ENCODE results near the gene SENP5.
A peak's percentile ranks its signal among the peaks of the same experiment; 100 is the strongest.
"Not testable (repeated sequence)": the region's sequence is repeated elsewhere in the genome, so short reads cannot be mapped to it uniquely, and the experiment has no call there.

The SENP5 gene

DNA sequence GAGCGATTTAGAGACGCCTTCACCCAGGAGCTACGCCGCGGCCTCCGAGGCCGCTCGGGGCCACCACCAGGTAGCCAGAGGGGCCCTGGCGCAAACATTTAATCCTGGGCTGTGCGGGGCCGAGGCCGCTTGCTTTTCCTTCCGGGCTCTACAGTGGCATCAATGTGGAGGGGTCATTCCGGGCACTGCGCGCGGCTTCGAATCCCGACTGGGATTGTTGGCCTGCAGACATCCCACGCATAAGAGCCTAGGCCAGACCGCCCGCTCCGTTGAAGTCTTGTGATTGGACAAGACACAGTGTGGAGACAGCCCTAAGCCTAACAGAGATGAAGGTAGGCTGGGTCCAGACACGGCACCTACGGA, 75.2 kb downstream of the SENP5 start:
- no peak for DNase-seq

GRCh38 chr3:196944037-196944790, 76.5 kb downstream of the SENP5 start:
- DNase-seq: not testable (repeated sequence)

DNA sequence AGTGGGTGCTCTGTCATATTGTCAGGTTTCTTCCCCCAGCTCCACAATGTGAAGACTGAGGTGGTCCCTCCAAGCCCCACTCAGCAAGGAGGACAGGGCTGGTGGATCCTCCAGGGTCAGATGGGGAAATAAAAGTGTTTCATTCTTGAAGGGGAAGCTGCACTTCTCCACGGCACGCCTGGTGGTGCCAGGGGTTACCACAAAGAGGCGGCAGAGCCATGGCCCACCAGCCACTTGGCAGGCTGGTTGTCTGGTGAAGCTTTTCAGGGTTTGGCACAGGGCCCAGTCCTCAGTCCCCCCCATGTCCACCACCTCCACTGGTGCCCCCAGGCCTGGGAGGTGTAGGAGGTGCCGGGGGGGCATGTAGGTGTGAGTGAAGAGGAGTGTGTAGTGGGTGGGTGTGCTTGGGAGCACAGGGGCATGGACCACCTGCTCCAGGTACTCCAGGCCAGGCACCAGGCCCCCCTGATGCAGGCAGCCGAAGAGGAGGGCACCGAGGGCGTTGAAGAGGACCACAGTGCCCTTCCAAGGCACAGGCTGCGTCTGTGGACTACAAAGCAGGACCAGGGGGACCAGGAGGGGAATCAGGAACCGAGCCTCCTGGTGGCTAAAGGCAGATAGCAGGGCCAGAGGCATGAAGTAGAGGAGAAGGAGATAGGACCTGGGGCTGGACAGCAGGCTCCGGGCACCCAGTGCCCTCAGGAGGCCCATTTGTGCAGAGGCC, 79.6 kb downstream of the SENP5 start:
- DNase-seq: no peak

DNA sequence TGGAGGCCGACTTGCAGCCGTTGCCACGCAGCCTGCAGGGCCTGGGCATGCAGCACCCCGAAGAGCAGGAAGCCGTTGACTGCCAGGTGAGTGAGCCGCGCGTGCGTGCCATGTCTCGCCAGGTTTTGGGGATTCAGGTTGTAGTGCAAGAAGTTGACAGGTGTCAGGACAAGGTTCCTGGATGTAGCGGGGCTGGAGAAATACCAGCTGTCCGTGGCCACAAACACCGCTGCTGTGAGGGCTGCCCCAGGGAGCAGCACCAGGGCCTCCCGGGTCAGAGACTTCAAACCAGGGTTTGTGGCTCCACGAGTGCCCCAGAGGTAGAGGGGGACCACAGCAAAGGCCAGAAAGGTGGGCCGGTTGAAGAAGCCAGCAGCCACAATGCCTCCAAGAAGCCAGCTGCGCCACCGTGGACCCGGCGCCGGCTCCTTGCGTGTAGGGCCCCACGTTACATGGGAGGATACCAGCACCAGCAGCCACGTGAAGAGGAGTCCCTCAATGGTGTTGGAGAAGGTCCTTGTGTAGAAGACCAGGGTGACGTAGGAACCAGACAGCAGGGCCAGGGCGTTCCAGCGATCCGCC, 80.2 kb downstream of the SENP5 start:
- DNase-seq: no peak

- DNase-seq: no peak
These were observed 80.9 kb downstream of the SENP5 start for GRCh38 chr3:196948442-196949284.

DNA sequence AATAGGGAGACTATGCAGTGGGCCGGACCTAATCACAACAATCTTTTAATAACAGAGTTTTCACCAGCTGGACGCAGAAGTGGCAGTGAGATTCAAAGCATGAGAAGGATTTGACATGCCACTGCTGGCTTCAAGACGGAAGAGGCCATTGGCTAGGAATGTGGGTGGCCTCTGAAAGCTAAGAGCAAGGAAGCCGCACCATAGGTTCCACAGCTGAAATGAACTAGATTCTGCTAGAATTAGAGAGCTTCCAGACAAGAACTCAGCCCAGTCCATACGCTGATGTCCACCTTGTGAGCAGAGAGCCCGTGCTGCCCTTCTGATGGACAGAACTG, 81.5 kb downstream of the SENP5 start:
- no peak for DNase-seq

GRCh38 chr3:196949750-196950149, 82.0 kb downstream of the SENP5 start:
- no peak for DNase-seq

GRCh38 chr3:196951371-196951770, 83.7 kb downstream of the SENP5 start:
- DNase-seq: no peak

- DNase-seq: no peak
These were observed 87.1 kb downstream of the SENP5 start for GRCh38 chr3:196954832-196955231.

GRCh38 chr3:196962108-196962929, 94.6 kb downstream of the SENP5 start:
- DNase-seq: no peak

DNA sequence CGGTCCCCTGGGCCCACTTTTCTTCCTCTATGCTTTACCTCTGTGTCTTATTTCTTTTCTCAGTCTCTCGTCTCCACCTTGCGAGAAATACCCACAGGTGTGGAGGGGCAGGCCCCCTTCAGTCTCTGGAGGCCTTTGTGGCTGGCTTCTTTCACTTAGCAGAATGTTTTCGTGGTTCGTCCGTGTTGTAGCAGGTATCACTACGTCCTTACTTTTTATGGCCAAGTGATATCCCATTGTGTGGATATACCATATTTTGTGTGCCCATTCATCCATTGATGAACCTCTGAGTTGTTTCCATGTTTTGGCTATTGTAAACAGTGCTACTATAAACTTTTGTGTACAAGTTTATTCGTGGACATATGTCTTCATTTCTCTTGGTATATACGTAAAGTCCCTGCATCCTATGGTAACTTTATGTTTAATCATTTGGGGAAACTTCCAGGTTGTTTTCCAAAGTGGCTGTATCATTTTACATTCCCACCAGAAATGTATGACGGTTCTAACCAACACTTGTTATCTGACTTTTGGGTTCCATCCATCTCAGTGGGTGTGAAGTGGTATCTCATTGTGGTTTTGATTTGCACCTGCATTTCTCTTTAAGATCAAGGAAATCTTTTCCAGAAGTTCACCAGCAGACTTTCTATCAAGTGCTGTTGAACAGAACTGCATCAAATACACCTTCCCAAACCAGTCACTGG, 95.4 kb downstream of the SENP5 start:
- DNase-seq: no peak

DNA sequence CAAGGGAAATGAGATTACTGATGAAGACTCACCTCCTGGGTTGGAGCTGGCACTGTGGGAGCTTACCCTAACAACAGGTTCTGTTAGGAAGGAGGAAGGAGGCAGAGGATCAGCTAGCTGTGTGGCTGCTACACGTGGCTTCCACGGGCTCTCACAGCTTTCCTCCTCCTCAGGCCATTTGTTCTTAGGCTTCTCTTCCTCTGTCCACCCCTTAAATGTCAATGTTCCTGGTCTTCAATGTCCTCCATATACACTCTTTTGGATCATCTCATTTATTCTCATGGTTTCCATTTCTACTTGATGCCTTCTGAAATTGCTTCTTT, 95.9 kb downstream of the SENP5 start:
- DNase-seq: no peak

DNA sequence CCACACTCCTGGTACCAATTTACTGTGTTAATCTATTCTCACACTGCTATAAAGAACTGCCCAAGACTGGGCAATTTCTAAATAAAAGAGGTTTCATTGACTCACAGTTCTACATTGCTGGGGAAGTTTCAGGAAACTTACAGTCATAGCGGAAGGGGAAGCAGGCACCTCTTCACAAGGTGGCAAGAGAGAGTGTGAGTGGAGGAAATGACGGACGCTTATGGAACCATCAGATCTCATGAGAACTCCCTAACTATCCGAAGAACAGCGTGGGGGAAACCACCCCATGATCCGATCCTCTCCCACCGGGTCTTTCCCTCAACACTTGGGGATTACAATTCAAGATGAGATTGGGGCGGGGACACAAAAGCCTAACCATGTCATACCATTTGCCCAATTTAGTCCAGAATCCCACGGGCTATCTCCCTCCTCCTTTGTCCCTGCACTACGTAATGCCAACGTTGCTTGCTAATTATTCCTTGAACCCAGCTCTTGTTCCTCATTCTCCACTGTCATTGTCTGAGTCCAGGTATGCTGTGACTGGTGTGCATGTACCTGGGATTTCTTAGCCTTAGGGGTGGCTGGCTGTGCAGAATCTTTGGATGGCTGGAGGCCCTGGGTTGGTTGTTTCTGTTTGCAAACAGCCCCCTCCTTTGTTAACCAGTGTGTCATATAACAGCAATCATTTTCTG, 97.5 kb downstream of the SENP5 start:
- no peak for DNase-seq

DNA sequence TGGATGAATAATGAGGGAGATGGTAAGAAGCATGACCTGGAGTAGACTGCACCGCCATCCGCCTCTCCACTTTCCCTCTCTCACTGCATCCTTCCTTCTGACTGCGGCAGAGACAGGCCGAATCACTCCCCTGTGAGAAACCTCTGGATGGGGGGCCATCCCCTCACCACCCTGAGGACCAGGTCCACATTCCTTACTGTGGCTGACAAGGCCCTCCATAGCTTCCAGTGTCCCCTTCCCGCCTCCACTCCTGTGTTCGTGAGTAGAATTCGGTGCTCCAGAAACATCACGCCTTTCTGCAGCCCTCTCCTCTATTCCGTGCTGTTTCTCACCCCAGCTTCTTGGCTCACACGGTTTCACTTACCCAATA, 98.1 kb downstream of the SENP5 start:
- DNase-seq: no peak

DNA sequence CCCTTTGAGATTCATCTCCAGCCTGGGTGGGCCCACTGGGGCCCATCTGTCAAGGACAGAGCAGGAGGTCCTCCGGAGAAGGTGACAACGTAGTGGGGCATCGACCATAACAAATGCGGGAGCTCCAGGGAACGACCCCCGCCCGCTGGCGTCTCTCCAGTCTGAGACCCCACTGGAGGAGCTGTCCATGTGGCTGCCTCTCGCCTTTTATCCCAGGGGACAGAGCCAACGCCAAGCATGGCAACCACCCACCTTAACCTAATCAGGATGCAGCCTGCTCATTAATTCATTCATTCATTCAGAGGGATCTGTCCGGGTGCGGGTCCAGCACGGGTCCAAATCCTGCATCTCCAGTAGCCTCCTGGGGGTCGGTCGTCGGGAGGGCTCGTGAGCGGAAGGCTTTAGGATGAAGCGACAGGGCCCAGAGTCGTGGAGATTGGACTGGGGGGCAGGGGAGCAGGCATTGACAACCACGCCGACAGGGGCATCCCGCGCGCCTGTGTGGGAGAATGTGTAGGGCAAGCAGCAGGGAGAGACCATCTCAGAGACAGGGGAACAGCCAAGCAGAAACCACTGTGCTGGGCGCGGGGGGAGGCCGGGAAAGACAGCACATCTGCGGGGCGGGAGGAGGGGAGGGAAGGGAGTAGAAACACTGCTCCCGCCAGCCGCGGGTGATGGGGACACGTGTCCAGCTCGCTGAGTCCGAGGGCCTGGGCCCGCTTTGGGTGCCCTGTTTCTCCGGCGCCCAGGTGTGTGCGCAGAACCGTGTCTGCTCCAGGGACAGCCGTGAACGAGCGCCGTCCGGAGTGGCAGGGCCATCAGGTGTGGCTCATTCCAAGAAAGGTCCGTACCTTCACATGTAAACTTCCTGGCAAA, 99.0 kb downstream of the SENP5 start:
- DNase-seq: no peak

DNA sequence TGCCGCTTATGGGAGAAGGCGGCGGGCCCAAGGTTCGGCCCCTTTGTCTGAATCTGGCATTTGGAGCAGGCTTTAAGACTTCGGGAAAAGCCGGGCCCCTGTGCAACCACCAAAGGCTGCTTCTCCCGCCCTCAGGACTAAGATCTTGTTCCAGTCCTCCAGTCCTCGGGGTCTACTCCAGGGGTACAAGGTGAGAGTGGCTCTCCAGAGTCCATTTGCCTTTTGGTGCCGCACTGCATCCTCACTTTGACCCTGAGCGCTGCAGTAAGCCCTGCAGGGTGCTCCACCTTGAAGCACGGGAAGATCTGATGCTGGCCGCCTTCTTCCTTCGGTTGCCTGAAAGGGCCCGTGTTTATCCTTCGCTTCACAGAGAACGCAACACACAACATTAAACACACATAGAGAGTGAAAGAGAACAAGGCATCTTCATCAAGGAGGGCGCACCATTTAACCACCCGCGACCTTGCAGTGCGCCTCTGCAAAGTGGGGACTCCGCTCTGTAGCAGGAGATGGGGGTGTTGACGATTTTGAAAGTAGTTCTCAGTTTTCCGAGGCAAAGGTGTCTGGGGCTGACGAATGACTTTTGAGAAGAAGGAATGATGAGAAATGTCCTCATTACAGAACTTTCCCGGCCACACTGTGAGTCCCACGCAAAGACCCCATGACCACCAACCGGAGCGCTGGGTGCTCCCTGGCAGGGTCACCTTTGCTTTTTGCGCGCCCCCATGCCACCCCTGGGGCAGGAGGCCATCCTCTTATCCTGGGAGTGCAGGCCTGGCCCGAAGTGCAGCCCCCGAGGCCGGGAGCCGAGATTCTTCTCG, 99.9 kb downstream of the SENP5 start:
- no peak for DNase-seq

DNA sequence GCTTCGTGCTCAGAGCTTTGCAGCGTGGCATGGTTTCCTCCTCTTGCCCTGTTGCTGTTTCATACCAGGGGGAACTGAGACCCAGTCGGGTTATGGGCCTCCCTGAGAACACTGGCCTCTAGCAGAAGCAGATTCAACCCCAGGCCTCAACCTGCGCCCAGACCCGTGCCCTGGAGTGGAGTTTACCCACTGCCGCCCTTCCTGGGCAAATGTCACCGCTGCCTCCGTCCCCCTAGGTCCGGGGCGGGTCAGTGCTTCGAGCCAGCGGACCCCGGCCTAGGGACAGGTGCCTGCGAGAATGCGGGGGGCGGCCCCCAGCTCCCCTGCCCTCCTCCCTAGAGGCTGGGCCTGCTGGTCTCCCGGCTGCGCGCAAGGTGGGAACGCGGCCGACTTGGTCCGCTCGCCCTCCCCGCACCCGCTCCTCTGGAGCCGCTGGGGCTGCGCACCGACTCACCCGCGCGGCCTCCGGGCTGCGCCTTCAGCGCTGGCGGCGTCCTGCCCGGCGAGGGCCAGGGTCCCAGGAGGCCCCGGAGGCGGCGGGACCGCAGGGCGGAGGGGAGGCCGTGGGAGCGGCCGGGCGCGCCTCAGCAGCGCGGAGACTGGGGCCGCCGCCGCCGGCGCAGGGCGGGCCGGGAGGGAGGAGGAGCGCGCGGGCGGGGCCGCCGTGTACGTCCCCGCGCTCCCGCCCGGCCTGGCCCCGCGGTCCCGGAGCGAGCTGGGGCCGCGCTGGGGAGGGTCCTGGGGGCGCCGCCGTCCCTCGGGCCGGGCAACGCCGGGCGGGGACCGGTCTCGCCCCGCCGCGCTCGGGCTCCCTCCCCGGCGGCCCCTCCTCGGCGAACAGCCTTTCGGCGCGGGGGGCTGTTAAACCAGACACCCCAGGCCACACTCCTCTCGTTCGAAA, 100.8 kb downstream of the SENP5 start, which contains the start of gene PIGZ:
Gene PIGZ (minus strand): TSS at position 601 of the 901 bp plus-strand sequence. CDS start 16,802 bp downstream, outside the sequence.
- DNase-seq: no peak

DNA sequence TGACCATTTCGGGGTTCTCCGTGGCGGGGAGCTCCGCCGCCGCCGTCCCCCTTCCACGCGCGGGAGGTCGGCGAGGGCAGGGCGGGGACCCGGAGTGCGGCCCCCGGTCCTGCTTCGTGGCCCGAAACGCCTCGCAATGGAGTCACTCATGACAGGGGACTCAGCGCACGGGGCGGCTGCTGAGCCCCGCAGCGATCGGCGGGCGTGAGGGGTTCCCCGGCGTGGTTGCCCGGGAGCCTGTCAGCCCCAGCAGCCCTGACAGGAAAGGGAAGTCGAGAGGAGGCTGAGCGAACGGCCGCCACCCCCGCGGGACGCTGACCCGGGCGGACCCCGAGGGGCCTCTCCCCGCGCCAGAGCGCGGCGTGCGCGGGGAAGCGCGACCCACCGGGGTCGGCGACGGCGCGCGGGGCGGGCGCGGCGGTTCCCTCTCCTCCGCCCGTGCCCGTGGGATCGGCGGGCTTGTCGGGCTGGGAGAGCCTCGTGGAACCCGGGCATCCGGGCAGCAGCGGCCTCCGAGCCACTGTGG, 101.5 kb downstream of the SENP5 start:
- DNase-seq: peak; percentile 21

All from NCI-H2029 (cell line).